Stimulated activated CD8-positive, alpha-beta memory T cell treated with anti-CD3 and anti-CD28 coated beads, Interleukin-7, amount 100 ng/mL, for 1 hour (primary cell): ENCODE results near the gene ILF3.
A peak's percentile ranks its signal among the peaks of the same experiment; 100 is the strongest.
"Not testable (repeated sequence)": the region's sequence is repeated elsewhere in the genome, so short reads cannot be mapped to it uniquely, and the experiment has no call there.

Source experiments
- DNase-seq, 2 donors: peaks; one replicate each; pipeline ENCODE4 v3.0.0-alpha.2; 2020; ENCODE audit warnings: low read depth in 2 of 2

Gene ILF3

GRCh38 chr19:10642473-10643171 lies 11.5 kb upstream of the ILF3 start:
- no peak for DNase-seq

- no peak for DNase-seq
Observed at GRCh38 chr19:10643172-10643967, 10.8 kb upstream of the ILF3 start.

DNA sequence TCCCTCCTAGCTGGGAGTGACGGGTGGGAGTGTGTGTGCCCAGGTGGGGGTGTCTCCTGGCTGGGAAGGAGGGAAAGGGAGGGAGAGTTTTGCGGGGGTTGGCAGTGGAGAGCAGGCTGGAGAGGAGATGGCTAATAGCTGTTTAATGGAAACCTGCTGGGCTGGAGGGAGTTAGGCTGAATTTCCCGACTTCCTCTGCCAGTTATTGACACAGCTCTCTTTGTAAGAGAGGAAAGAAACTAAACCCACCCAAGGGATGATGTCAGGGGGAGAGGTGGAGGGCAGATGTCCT lies 10.2 kb upstream of the ILF3 start:
- DNase-seq = no peak

DNA sequence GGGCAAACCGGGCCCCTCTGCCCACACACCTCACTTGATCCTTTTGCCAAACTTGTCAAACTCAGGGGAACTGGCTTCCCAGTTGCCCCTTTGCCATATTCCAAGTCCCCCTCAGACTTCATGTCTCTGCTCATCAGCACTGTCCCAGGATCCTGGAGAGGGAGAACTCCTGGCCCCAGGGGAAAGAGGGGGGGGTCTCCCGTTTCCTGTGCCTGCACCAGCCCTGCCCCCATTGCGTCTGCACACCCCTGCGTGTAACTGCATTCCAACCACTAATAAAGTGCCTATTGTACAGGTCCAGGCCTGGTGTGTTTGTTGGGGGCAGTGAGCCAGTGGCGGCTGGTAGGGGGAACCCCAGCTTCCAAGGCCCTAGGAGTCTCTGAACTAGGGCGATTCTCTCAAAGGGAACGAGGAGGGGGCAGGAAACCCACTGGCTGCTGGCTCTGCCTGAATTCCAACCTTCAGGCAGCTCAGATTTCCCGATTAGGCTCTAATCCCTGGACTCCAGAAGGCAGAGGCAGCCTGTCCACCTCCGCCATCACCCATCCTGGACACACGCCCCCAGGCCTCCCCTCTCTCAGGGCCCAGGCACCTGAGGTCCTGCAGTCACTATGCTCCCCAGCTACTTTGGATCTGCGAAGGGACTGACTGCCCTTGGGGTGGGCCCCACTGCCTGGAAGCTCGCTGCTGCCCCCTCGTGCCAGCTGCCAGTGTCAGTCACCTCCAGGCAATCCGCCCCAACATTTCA lies 9.7 kb upstream of the ILF3 start:
- peak; percentile 72 to 76 for DNase-seq

- no peak for DNase-seq
Observed at GRCh38 chr19:10646456-10647159, 7.5 kb upstream of the ILF3 start.

- DNase-seq = no peak
Observed at GRCh38 chr19:10648360-10648759, 5.8 kb upstream of the ILF3 start.

DNA sequence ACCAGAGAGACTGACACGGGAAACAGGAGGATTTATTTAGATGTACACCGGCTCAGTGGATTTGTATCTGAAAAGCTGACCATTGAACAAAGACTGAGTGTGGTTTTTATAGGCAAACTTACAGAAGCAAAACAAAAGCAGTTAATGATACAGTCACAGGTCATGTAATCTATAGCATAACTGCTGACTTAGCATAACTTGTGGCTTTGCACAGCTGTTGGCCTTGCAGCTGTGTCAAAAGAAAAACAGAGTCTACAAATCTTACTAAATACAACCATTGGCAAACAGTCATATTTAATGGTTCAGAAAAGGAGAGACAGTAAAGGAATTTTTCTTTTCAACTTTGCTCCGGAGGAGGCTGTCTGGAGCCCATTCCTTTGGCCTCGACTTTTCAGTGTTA lies 2.3 kb upstream of the ILF3 start:
- no peak for DNase-seq

GRCh38 chr19:10653482-10653731 lies 739 bp upstream of the ILF3 start:
- DNase-seq = no peak

DNA sequence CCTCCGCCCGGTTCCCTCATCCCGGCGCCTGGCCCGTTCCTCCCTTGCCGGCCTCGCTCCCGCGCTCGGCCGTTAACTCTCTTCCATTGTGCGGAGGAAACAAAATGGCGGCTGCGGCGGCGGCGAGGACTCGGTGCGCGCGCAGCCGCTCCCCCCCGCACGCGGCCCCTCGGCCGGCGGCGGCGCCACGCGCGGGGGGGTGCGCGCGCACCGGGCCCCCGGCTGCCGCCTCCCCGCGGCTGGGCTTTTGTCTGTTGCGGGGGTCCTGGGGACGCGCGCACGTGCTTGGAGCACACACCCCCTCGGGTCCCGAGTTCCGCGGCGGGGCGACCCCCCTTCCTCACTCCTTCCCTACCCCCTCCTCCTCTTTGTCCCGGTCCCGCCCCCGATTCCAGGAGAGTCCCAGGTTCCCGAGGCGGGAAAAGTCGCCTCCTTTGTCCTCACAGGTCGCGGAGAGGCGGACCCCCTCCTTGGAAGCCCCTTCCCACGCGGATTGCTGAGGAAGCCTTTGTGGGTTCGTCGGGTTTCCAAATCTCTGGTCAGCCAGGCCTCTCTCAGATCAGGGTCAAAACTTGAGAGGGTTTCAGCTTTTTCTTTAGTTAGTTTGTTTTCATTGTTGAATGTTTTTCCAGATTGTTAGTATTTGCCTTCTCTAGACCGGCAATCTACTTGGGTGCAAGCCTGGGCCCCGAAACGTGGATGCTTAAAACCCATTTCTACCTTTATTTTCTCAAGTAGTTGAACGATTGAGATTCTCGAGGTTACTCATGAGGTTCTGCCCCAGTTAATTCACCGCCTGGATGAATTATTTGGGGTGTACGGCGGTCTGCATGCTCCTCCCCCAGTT lies 687 bp downstream of the ILF3 start:
- no peak for DNase-seq

- no peak for DNase-seq
Observed at GRCh38 chr19:10655457-10656312, 1.5 kb downstream of the ILF3 start.

DNA sequence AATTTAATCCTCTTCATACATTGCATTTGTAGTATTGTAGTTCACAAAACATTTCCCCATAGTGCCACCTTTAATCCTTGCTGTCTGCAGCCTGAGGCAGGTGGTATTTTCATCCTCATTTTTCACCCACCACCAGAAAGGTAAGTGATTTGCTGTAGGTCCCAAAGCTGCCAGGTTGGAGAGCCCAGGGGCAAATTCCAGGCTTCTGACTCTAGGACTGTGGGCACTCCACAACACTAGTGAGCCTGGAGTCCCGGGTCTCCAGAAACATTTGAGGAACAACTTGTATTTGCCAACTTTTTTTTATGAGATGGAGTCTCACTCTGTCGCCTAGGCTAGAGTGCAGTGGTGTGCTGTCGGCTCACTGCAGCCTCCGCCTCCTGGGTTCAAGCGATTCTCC lies 6.2 kb downstream of the ILF3 start:
- no peak for DNase-seq

- no peak for DNase-seq
Observed at GRCh38 chr19:10661946-10662345, 7.8 kb downstream of the ILF3 start.

- DNase-seq = no peak
Observed at GRCh38 chr19:10662384-10663251, 8.5 kb downstream of the ILF3 start.

DNA sequence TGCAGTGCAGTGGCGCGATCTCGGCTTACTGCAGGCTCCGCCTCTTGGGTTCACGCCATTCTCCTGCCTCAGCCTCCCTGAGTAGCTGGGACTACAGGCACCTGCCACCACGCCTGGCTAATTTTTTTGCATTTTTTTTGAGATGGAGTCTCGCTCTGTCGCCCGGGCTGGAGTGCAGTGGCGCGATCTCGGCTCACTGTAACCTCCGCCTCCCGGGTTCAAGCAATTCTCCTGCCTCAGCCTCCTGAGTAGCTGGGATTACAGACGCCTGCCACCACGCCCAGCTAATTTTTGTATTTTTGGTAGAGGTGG lies 9.1 kb downstream of the ILF3 start:
- not testable (repeated sequence) for DNase-seq

DNA sequence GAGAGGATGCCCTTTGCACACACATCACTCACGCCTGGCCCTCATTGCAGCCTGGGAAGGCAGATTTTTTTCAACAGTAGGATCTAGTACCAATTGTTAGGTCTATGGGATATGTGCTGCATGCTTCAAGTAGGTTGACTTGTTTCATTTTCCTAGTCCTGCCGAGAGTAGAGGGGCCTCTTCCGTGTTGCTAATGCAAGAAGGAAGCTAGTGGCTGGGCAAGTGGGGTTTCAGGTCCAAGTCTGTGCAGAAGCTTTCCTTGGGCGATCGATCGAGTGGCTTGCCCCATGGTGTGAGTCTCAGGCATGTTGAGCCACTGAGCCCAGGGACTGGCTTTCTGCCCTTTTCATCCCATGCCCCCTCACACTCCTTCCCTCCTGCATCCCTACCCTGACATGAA lies 13.7 kb downstream of the ILF3 start:
- no peak for DNase-seq

- no peak for DNase-seq
Observed at GRCh38 chr19:10669246-10669645, 15.1 kb downstream of the ILF3 start.

DNA sequence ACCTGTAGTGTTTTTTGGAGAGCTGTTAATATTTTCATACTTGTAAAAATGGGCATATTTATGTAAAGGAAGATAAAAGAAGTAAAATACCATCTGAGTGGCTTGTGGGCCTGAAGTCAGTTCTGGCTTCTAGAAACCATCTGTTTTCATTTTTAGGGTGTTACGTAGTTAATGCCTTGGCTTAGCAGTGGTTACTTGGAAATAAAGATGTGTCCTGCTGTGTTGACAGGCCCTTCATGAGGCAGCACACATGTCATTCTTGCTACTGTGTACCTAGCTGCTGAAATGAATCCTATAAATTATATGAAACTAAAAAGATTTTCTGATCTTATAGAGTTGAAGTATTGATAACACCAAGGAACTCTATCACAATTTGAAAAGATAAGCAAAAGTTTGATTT lies 16.0 kb downstream of the ILF3 start:
- no peak for DNase-seq

DNA sequence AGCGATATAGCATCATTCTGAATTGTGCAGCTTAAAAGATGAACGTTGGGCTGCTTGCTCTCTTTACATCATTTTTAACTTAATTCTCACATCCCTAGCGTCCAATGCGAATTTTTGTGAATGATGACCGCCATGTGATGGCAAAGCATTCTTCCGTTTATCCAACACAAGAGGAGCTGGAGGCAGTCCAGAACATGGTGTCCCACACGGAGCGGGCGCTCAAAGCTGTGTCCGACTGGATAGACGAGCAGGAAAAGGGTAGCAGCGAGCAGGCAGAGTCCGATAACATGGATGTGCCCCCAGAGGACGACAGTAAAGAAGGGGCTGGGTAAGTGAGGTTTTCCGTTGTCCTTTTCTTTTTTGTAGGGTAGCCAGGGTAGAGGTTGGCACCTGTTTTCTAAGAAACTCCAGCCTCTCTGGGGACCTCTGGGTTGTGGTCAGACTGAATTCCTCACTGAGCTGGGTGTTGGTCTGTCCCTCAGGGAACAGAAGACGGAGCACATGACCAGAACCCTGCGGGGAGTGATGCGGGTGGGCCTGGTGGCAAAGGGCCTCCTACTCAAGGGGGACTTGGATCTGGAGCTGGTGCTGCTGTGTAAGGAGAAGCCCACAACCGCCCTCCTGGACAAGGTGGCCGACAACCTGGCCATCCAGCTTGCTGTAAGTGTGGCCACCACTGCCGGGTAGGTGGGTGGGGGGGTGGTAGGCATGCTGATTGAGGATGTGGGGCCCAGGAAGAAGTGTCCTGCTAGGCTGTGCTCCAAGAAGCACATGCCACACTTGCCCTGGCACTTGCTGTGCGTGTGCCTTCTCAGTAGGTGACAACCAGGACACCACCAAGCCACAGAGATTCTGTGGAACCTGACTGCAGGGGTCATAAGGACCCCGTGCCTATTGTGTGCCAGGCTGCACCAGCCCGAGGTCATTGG lies 17.0 kb downstream of the ILF3 start:
- DNase-seq = no peak

GRCh38 chr19:10671922-10672321 lies 17.8 kb downstream of the ILF3 start:
- not testable (repeated sequence) for DNase-seq
